HepG2 (cell line): ENCODE data around the gene APOLD1. TPM values are rescaled to one million over a fixed set of nuclear protein-coding genes. Genes with fewer than 3 reads are reported as not detected.

ENCODE experiments used
- ATAC-seq: fragments of 200-7000 bp; cut with Tn5 transposase; 3 replicates; pipeline ENCODE4 v1.9.1; 2020; ENCODE audit warnings: mild to moderate bottlenecking, moderate library complexity
- BruUV-seq: library from RNA; stranded (reverse); fragments of 400-500 nt; replicated peaks from 2 replicates; lab custom pipeline; 2021; lab: Mats Ljungman, UMichigan
- CTCF ChIA-PET: fragments of 300-600 bp; formaldehyde crosslinking; extraction: SDS; loops from one replicate; lab custom pipeline; 2021; ENCODE audit warnings: low total read pairs, inconsistent platforms, low intra/inter-chr PET ratio; lab: Yijun Ruan, JAX
- POLR2A ChIA-PET: fragments of 350-600 bp; sonication (Branson Sonifier 250); formaldehyde crosslinking; loops from one replicate; lab custom pipeline; 2020; ENCODE audit warnings: antibody characterized with exemption, inconsistent platforms; lab: Yijun Ruan, JAX
- DNase-seq: peaks from one replicate; pipeline ENCODE4 v3.0.0-alpha.2; 2015; ENCODE audit warnings: low spot score
- FAIRE-seq: peaks from 3 replicates; lab custom pipeline; 2011; peaks lifted over from hg19 to GRCh38; lab: Jason Lieb, UNC
- H2AFZ ChIP-seq: one replicate; pipeline ENCODE4 v1.6.1; 2011; ENCODE audit warnings: low read length, inconsistent platforms
- H3K27ac ChIP-seq: fragments of 300-600 bp; 3 replicates; pipeline ENCODE4 v1.8.0; 2011; ENCODE audit warnings: mixed run types, mild to moderate bottlenecking, mixed read lengths, low read length, inconsistent platforms; ENCODE audit not compliant: insufficient read depth; ENCODE audit errors: extremely low read length
- H3K27me3 ChIP-seq, 2 experiments: fragments of 200-600 bp in 1 of 2; 2 replicates in 1 of 2; 3 replicates in 1 of 2; pipeline versions ENCODE4 v1.6.0 to v1.8.0; 2011; ENCODE audit warnings: low read length in 2 of 2, mild to moderate bottlenecking in 2 of 2, moderate library complexity in 2 of 2, inconsistent platforms in 1 of 2; ENCODE audit not compliant: insufficient read depth in 2 of 2, control insufficient read depth in 1 of 2
- H3K36me3 ChIP-seq, 2 experiments: fragments of 200-600 bp in 1 of 2; replicated peaks in 1 of 2; 2 replicates in 1 of 2; 3 replicates in 1 of 2; pipeline versions ENCODE4 v1.5.1 to v1.8.0; 2011; ENCODE audit warnings: low read length in 2 of 2, inconsistent platforms in 1 of 2; ENCODE audit not compliant: insufficient read depth in 2 of 2, control insufficient read depth in 1 of 2
- H3K4me1 ChIP-seq: 2 replicates; pipeline ENCODE4 v1.5.1; 2012; ENCODE audit warnings: low read length, inconsistent platforms; ENCODE audit not compliant: insufficient read depth
- H3K4me2 ChIP-seq: 2 replicates; pipeline ENCODE4 v1.6.0; 2011; ENCODE audit warnings: low read depth, low read length, inconsistent platforms
- H3K4me3 ChIP-seq, 3 experiments: fragments of 200-600 bp in 1 of 3; sonication (generic), shearing (Covaris generic) in 1 of 3; replicated peaks in 1 of 3; 2 replicates each; pipeline ENCODE4 v1.5.1; 2011 to 2016; ENCODE audit warnings: low read length in 3 of 3, inconsistent platforms in 2 of 3, low read depth in 2 of 3, mild to moderate bottlenecking in 2 of 3, control low read depth in 1 of 3, mixed read lengths in 1 of 3; ENCODE audit not compliant: insufficient read depth in 1 of 3
- H3K79me2 ChIP-seq: one replicate; pipeline ENCODE4 v1.6.1; 2011; ENCODE audit warnings: low read length, inconsistent platforms; ENCODE audit not compliant: insufficient read depth
- H3K9ac ChIP-seq: 2 replicates; pipeline ENCODE4 v1.6.0; 2011; ENCODE audit warnings: mild to moderate bottlenecking, low read depth, low read length, inconsistent platforms; ENCODE audit not compliant: insufficient read depth
- H3K9me3 ChIP-seq: 2 replicates; pipeline ENCODE4 v1.5.1; 2012; ENCODE audit warnings: mild to moderate bottlenecking, low read length
- H4K20me1 ChIP-seq: 2 replicates; pipeline ENCODE4 v1.6.0; 2011; ENCODE audit warnings: inconsistent platforms, mild to moderate bottlenecking, low read length, moderate library complexity; ENCODE audit not compliant: insufficient read depth
- ARID5B ChIP-seq: IDR thresholded peaks from 2 replicates; pipeline ENCODE4 v1.4.0; 2020; ENCODE audit warnings: mild to moderate bottlenecking, missing genetic modification reagents
- GABPB1 ChIP-seq: IDR thresholded peaks from 2 replicates; pipeline ENCODE4 v1.6.1; 2016; ENCODE audit warnings: mild to moderate bottlenecking, missing genetic modification reagents, moderate library complexity, missing compliant biosample characterization
- GMEB1 ChIP-seq: sonication (generic); formaldehyde crosslinking; IDR thresholded peaks from 2 replicates; pipeline ENCODE4 v1.5.1; 2020; ENCODE audit warnings: missing genetic modification reagents, mild to moderate bottlenecking, borderline replicate concordance
- HNRNPL ChIP-seq: fragments of 200-400 bp; formaldehyde crosslinking; IDR thresholded peaks from 2 replicates; pipeline ENCODE4 v1.6.1; 2017; ENCODE audit warnings: mild to moderate bottlenecking, low read depth, low read length
- KDM1A ChIP-seq: IDR thresholded peaks from 2 replicates; pipeline ENCODE4 v1.6.1; 2016; ENCODE audit warnings: missing compliant biosample characterization
- MXD4 ChIP-seq: IDR thresholded peaks from 2 replicates; pipeline ENCODE4 v1.6.1; 2016; ENCODE audit warnings: mild to moderate bottlenecking, missing biosample characterization, missing genetic modification reagents
- RARA ChIP-seq: IDR thresholded peaks from 2 replicates; pipeline ENCODE4 v1.6.1; 2016; ENCODE audit warnings: missing genetic modification reagents, missing compliant biosample characterization
- SMAD9 ChIP-seq: sonication (generic); formaldehyde crosslinking; IDR thresholded peaks from 2 replicates; pipeline ENCODE4 v1.5.1; 2020; ENCODE audit warnings: mild to moderate bottlenecking, missing genetic modification reagents
- ZFP36 ChIP-seq: fragments of 150-350 bp; IDR thresholded peaks from 2 replicates; pipeline ENCODE4 v1.6.1; 2018; ENCODE audit warnings: borderline replicate concordance, low read length, low read depth; ENCODE audit not compliant: partially characterized antibody
- ZFP82 ChIP-seq: sonication (generic); formaldehyde crosslinking; IDR thresholded peaks from 2 replicates; pipeline ENCODE4 v1.5.1; 2020; ENCODE audit warnings: mild to moderate bottlenecking, missing genetic modification reagents, borderline replicate concordance
- ZFP91 ChIP-seq: sonication (generic); formaldehyde crosslinking; IDR thresholded peaks from 2 replicates; pipeline ENCODE4 v1.9.0; 2022; ENCODE audit warnings: missing genetic modification reagents, mild to moderate bottlenecking, borderline replicate concordance
- ZNF326 ChIP-seq: sonication (generic); formaldehyde crosslinking; IDR thresholded peaks from 2 replicates; pipeline ENCODE4 v1.4.0; 2020; ENCODE audit warnings: missing genetic modification reagents, borderline replicate concordance
- ZNF562 ChIP-seq: sonication (generic); formaldehyde crosslinking; IDR thresholded peaks from 2 replicates; pipeline ENCODE4 v1.8.0; 2022; ENCODE audit warnings: missing genetic modification reagents, borderline replicate concordance
- WGBS: methylation state at CpG from one replicate; pipeline ENCODE4 v1.1.6; 2017; ENCODE audit warnings: low lambda C conversion rate; 5-methylcytosine and 5-hydroxymethylcytosine counted together
- in situ Hi-C: cut with HindIII; loops from 2 replicates; pipeline ENCODE4 v1.10.0; 2017; ENCODE audit warnings: low pct_unique_long_range_greater_than_20kb; ENCODE audit not compliant: extremely low pct_ligation_motif_present
- intact Hi-C: fragments of 100-400 bp; cut with micrococcal nuclease; formaldehyde crosslinking; loops from one replicate; pipeline ENCODE4 v1.10.0; 2022; ENCODE audit not compliant: unreplicated experiment
- polyA plus RNA-seq, 8 experiments: library from polyadenylated mRNA; depleted of rRNA in 3 of 8; stranded (reverse) in 7 of 8; unstranded in 1 of 8; fragments of >200 nt; fragmentation: Illumina TruSeq in 4 of 8; extraction: Trizol in 4 of 8; gene quantifications; 2 replicates each; pipeline versions ENCODE4 v1.2.1 to v1.2.3, GENCODE V29; 2011 to 2016; ENCODE audit warnings: low read depth in 4 of 8, missing spikeins in 1 of 8, mixed read lengths in 1 of 8; ENCODE audit not compliant: insufficient read depth in 1 of 8
- total RNA-seq, 5 experiments: library from RNA; depleted of rRNA; stranded (reverse); fragments of >200 nt; fragmentation: Illumina TruSeq; extraction: Trizol; gene quantifications; 2 replicates each; pipeline ENCODE4 v1.2.3, GENCODE V29; 2016; ENCODE audit warnings: low read depth in 1 of 5

Gene APOLD1
- total and polyA plus RNA-seq, 2 of the 13 experiments (the other 11 are each of a cell fraction or from before 2014, with no cell fraction given) = 0.20 to 0.84 TPM

- intact Hi-C loops = no loop called here
- H3K4me3 ChIP-seq = no peak overlapping the region
- no peak overlapping the region for H3K4me2 ChIP-seq
- in situ Hi-C loops = no loop called here
- no peak overlapping the region for H2AFZ ChIP-seq
- TF ChIP-seq KDM1A (CRISPR knock-in tag) = no peak
- TF ChIP-seq GABPB1 (CRISPR knock-in tag) = no peak
- TF ChIP-seq ZFP91 (CRISPR knock-in tag) = no peak
- TF ChIP-seq HNRNPL = no peak
- no peak for TF ChIP-seq ARID5B (CRISPR knock-in tag)
- TF ChIP-seq ZNF562 (CRISPR knock-in tag) = no peak
- TF ChIP-seq ZFP82 (CRISPR knock-in tag) = no peak
- TF ChIP-seq ZNF326 (CRISPR knock-in tag) = no peak
- no peak for TF ChIP-seq ZFP36
- no peak for TF ChIP-seq RARA
- TF ChIP-seq SMAD9 (CRISPR knock-in tag) = no peak
- TF ChIP-seq MXD4 (CRISPR knock-in tag) = no peak
- TF ChIP-seq GMEB1 (CRISPR knock-in tag) = no peak
- TF ChIP-seq, all 625 proteins: peak for 0
- FAIRE-seq = no peak
- no TSS peak for BruUV-seq
- H3K36me3 ChIP-seq = peaks cover 9 to 50% of the 10 kb centered on the region in 2 experiments; a peak in 4 of 5 replicates
- ChIA-PET POLR2A (no interaction called here), CTCF (no interaction called here)
- H3K27ac ChIP-seq = no peak overlapping the region
- no peaks in the 10 kb centered on the region for H4K20me1 ChIP-seq
- H3K79me2 ChIP-seq = peaks cover 56% of the 10 kb centered on the region
- H3K9me3 ChIP-seq = no peaks in the 10 kb centered on the region
- no peak overlapping the region for H3K9ac ChIP-seq
- H3K4me1 ChIP-seq = peaks cover 26% of the 10 kb centered on the region
- no peak for DNase-seq
- no peak for ATAC-seq
- WGBS = 92% methylated on average over 7 of the region's 7 CpGs
- H3K27me3 ChIP-seq = peaks cover 0 to 6% of the 10 kb centered on the region in 2 experiments; a peak in 1 of 5 replicates
Observed at GRCh38 chr12:12817616-12818015, 32.2 kb downstream of the APOLD1 start.
